ENCODE results near the gene ETV3. TPM values are rescaled to one million over a fixed set of nuclear protein-coding genes. Genes with fewer than 3 reads are reported as not detected.

The ETV3 gene
- total RNA-seq, 1 donor from 2014 or later: 9.6 TPM

- intact Hi-C loops (cut with DNase I): loop anchor here (10.0 kb wide), 1 partner anchor 371 kb away; the partner anchor contains the start of gene PRCC
- Histone ChIP-seq H3K27ac (no peak overlapping the region), H3K27me3 (no peaks in the 10 kb centered on the region), H3K9me3 (no peaks in the 10 kb centered on the region), H3K4me3 (peak overlapping the region in 1 of 2 donors; percentile 98), H3K4me1 (peaks cover 5 to 16% of the 10 kb centered on the region in 2 donors), H3K36me3 (peaks cover 48 to 49% of the 10 kb centered on the region in 2 donors)
- TF ChIP-seq, protein P1, sequence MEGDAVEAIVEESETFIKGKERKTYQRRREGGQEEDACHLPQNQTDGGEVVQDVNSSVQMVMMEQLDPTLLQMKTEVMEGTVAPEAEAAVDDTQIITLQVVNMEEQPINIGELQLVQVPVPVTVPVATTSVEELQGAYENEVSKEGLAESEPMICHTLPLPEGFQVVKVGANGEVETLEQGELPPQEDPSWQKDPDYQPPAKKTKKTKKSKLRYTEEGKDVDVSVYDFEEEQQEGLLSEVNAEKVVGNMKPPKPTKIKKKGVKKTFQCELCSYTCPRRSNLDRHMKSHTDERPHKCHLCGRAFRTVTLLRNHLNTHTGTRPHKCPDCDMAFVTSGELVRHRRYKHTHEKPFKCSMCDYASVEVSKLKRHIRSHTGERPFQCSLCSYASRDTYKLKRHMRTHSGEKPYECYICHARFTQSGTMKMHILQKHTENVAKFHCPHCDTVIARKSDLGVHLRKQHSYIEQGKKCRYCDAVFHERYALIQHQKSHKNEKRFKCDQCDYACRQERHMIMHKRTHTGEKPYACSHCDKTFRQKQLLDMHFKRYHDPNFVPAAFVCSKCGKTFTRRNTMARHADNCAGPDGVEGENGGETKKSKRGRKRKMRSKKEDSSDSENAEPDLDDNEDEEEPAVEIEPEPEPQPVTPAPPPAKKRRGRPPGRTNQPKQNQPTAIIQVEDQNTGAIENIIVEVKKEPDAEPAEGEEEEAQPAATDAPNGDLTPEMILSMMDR (IDR thresholded peaks at IDR 0.05): no peak
- DNase-seq (ENCODE audit: low spot score in 2 of 2): no peak
Observed at GRCh38 chr1:157136133-157136532, 2.1 kb downstream of the ETV3 start.

- intact Hi-C loops (cut with DNase I): loop anchor here (10.0 kb wide), 1 partner anchor 371 kb away; the partner anchor contains the start of gene PRCC
- TF ChIP-seq, protein P1 (IDR thresholded peaks at IDR 0.05): no peak
- no peaks in the 10 kb centered on the region for H3K9me3 ChIP-seq
- H3K4me3 ChIP-seq: no peak overlapping the region
- peaks cover 50 to 52% of the 10 kb centered on the region in 2 donors for H3K36me3 ChIP-seq
- DNase-seq (ENCODE audit: low spot score in 2 of 2): no peak
- H3K27me3 ChIP-seq: no peaks in the 10 kb centered on the region
- H3K27ac ChIP-seq: no peak overlapping the region
- H3K4me1 ChIP-seq: peaks cover 5 to 16% of the 10 kb centered on the region in 2 donors
Observed at GRCh38 chr1:157135646-157136045, 2.5 kb downstream of the ETV3 start.

DNA sequence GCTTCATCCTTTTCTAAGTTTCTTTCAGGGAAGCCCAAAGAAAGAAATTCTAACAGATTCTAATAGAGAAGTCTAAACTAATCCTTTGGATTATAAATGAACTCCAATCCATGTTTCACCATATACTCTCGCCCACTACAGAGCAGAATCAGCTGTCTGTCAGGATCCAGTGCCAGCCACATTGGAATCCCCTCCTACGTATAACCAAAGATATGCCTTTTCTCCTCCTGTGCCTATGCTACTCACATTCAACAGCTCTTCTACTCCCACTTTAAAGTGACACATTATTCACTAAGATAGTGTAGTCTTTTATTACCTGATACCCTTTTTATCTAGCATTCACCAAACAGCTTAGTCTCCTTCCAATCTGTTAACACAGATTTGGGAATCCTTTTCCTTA is 3.1 kb downstream of the ETV3 start:
- intact Hi-C loops (cut with DNase I): loop anchor here (10.0 kb wide), 1 partner anchor 370 kb away; the partner anchor contains the start of gene PRCC
- no peak overlapping the region for H3K4me3 ChIP-seq
- no peaks in the 10 kb centered on the region for H3K27me3 ChIP-seq
- H3K27ac ChIP-seq: no peak overlapping the region
- peaks cover 5 to 16% of the 10 kb centered on the region in 2 donors for H3K4me1 ChIP-seq
- no peaks in the 10 kb centered on the region for H3K9me3 ChIP-seq
- DNase-seq (ENCODE audit: low spot score in 2 of 2): no peak
- TF ChIP-seq, protein P1 (IDR thresholded peaks at IDR 0.05): no peak
- H3K36me3 ChIP-seq: peaks cover 56 to 58% of the 10 kb centered on the region in 2 donors

GRCh38 chr1:157134442-157134841 is 3.8 kb downstream of the ETV3 start:
- peaks cover 5 to 16% of the 10 kb centered on the region in 2 donors for H3K4me1 ChIP-seq
- H3K4me3 ChIP-seq: no peak overlapping the region
- H3K27me3 ChIP-seq: no peaks in the 10 kb centered on the region
- H3K9me3 ChIP-seq: no peaks in the 10 kb centered on the region
- peaks cover 62% of the 10 kb centered on the region in 2 donors for H3K36me3 ChIP-seq
- DNase-seq (ENCODE audit: low spot score in 2 of 2): no peak
- no peak overlapping the region for H3K27ac ChIP-seq
- TF ChIP-seq, protein P1 (IDR thresholded peaks at IDR 0.05): no peak
- intact Hi-C loops (cut with DNase I): loop anchor here (10.0 kb wide), 1 partner anchor 370 kb away; the partner anchor contains the start of gene PRCC

DNA sequence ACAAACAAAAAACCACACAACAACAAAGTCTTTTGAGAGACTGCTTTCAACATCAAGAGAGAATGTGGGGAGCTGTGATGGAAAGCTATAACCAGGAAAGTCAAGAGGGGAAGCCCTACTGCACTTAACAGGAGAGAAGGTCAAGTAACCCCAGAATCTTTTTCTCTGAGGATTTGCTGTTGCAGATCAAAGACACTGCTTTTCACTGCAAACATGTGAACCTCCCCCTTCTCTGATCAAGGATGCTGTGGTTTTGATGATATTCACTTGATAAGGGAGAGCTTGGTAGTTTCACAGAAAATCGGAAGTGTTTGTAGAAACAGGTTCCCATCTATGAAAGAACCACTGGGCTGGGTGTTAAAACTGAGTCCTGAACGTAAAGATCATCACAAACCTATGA is 4.8 kb downstream of the ETV3 start:
- H3K36me3 ChIP-seq: peaks cover 64 to 70% of the 10 kb centered on the region in 2 donors
- no peak for DNase-seq (ENCODE audit: low spot score in 2 of 2)
- H3K27ac ChIP-seq: no peak overlapping the region
- H3K4me3 ChIP-seq: no peak overlapping the region
- TF ChIP-seq, protein P1 (IDR thresholded peaks at IDR 0.05): no peak
- H3K9me3 ChIP-seq: no peaks in the 10 kb centered on the region
- no peaks in the 10 kb centered on the region for H3K27me3 ChIP-seq
- peaks cover 5 to 13% of the 10 kb centered on the region in 2 donors for H3K4me1 ChIP-seq
- intact Hi-C loops (cut with DNase I): loop anchor here (10.0 kb wide), 1 partner anchor 369 kb away; the partner anchor contains the start of gene PRCC

All from ascending aorta (tissue), 2 donors.